Measurements from ENCODE around the gene PER2.

GRCh38 chr2:238299803-238300202 lies 11.4 kb upstream of the PER2 start:
- TF ChIP-seq CTCF (conservative IDR thresholded peaks at IDR 0.05; ENCODE audit: low read length) = no peak
- no peak for TF ChIP-seq EZH2phosphoT487 (IDR thresholded peaks at IDR 0.05; ENCODE audit: borderline replicate concordance, low read depth, low read length)
